Gastrocnemius medialis (tissue), 4 donors: ENCODE data around the gene INO80B. TPM values are rescaled to one million over a fixed set of nuclear protein-coding genes. Genes with fewer than 3 reads are reported as not detected.
"Not testable (repeated sequence)": the region's sequence is repeated elsewhere in the genome, so short reads cannot be mapped to it uniquely, and the experiment has no call there.

Experiments used
- ATAC-seq, 2 donors: fragments of 150-250 bp; one replicate each; pipeline ENCODE4 v1.9.1; 2016
- DNase-seq, 2 donors: peaks; one replicate each; pipeline ENCODE4 v3.0.0-alpha.2; 2019
- H3K27ac ChIP-seq, 4 donors: fragments of 200-600 bp; sonication (generic); 1 replicate in 1 of 4; 2 replicates in 3 of 4; pipeline ENCODE4 v1.5.1; 2016 to 2018; ENCODE audit warnings: mild to moderate bottlenecking in 2 of 4, moderate library complexity in 1 of 4
- H3K27me3 ChIP-seq, 3 donors: fragments of 200-600 bp; sonication (generic) in 2 of 3; 1 replicate in 1 of 3; 2 replicates in 2 of 3; pipeline versions ENCODE4 v1.5.1 to v1.6.0; 2016 to 2019; ENCODE audit warnings: mild to moderate bottlenecking in 1 of 3, moderate library complexity in 1 of 3
- H3K36me3 ChIP-seq, 2 donors: fragments of 200-600 bp; sonication (generic) in 1 of 2; one replicate each; pipeline ENCODE4 v1.5.1; 2017 to 2018
- H3K4me1 ChIP-seq, 2 donors: fragments of 200-600 bp; sonication (generic) in 1 of 2; one replicate each; pipeline ENCODE4 v1.5.1; 2016 to 2017; ENCODE audit warnings: mild to moderate bottlenecking in 2 of 2
- H3K4me3 ChIP-seq, 4 donors: fragments of 200-600 bp; sonication (generic) in 3 of 4; 1 replicate in 1 of 4; 2 replicates in 3 of 4; pipeline ENCODE4 v1.5.1; 2016 to 2019; ENCODE audit warnings: mild to moderate bottlenecking in 2 of 4
- H3K9me3 ChIP-seq, 3 donors: fragments of 200-600 bp; sonication (generic) in 2 of 3; 1 replicate in 1 of 3; 2 replicates in 2 of 3; pipeline ENCODE4 v1.5.1; 2016 to 2019
- POLR2A ChIP-seq, 2 donors: fragments of 450-650 bp; IDR thresholded peaks; one replicate each; pipeline ENCODE4 v1.6.1; 2017; ENCODE audit warnings: antibody characterized with exemption in 2 of 2, mild to moderate bottlenecking in 2 of 2, moderate library complexity in 2 of 2
- in situ Hi-C, 4 donors: fragments of 200-750 bp; cut with MboI; loops; one replicate each; pipeline versions ENCODE4 v1.15.0 to v1.8.0; 2017; ENCODE audit warnings: low sequenced_read_pairs in 4 of 4
- intact Hi-C: fragments of 100-400 bp; cut with DNase I; formaldehyde crosslinking; loops from one replicate; pipeline ENCODE4 v1.15.1; 2023; ENCODE audit warnings: low total_unique reads
- total RNA-seq, 4 donors: library from RNA; depleted of rRNA; stranded (reverse); fragments of >200 nt; gene quantifications; one replicate each; pipeline versions ENCODE4 v1.1.0 to v1.2.3, GENCODE V29; 2016
- TF ChIP-seq, protein P1 (sequence below), 5 experiments: fragments of 450-650 bp in 3 of 5; fragments of 200-600 bp in 2 of 5; sonication (generic) in 2 of 5; IDR thresholded peaks in 4 of 5; conservative IDR thresholded peaks in 1 of 5; 1 replicate in 4 of 5; 2 replicates in 1 of 5; pipeline ENCODE4 v1.5.1; 2016 to 2019; ENCODE audit warnings: antibody characterized with exemption in 5 of 5, mild to moderate bottlenecking in 3 of 5, moderate library complexity in 3 of 5

Gene INO80B
- total RNA-seq, 4 donors from 2014 or later = 14.5 to 51.9 (median 41.1) TPM

DNA sequence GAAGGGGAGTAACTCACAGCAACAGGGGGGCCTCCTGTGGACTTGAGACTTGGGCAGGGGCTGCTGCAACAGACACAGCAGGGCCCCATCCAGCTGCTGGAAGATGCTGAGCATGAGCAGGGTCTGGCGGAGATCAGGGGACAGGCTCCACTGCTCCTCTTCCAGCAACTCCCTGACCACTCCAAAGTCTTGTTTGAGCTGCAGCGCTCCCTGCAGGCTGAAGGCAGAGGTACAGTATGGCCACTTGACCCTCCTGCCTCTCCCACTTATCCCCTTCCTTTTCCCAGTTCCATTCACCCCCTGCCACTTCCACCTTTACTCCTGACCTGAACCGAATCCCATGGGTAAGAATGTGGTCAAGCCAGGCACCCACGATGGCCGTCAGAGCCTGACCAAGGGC, 20.0 kb downstream of the INO80B start:
- intact Hi-C loops = no loop called here
- Histone ChIP-seq H3K27me3 (no peaks in the 10 kb centered on the region), H3K27ac (no peak overlapping the region), H3K36me3 (peaks cover 0 to 36% of the 10 kb centered on the region in 2 donors), H3K9me3 (no peaks in the 10 kb centered on the region), H3K4me3 (no peak overlapping the region), H3K4me1 (peaks cover 20 to 25% of the 10 kb centered on the region in 2 donors)
- ATAC-seq = no peak
- in situ Hi-C loops = loop anchor here in 1 of 4 donors (25.0 kb wide), 1 partner anchor 362 kb away; the partner anchor contains the start of gene HK2
- no peak for TF ChIP-seq POLR2A (IDR thresholded peaks at IDR 0.05)
- TF ChIP-seq, protein P1, sequence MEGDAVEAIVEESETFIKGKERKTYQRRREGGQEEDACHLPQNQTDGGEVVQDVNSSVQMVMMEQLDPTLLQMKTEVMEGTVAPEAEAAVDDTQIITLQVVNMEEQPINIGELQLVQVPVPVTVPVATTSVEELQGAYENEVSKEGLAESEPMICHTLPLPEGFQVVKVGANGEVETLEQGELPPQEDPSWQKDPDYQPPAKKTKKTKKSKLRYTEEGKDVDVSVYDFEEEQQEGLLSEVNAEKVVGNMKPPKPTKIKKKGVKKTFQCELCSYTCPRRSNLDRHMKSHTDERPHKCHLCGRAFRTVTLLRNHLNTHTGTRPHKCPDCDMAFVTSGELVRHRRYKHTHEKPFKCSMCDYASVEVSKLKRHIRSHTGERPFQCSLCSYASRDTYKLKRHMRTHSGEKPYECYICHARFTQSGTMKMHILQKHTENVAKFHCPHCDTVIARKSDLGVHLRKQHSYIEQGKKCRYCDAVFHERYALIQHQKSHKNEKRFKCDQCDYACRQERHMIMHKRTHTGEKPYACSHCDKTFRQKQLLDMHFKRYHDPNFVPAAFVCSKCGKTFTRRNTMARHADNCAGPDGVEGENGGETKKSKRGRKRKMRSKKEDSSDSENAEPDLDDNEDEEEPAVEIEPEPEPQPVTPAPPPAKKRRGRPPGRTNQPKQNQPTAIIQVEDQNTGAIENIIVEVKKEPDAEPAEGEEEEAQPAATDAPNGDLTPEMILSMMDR (IDR thresholded peaks at IDR 0.05 in 4 of 5, conservative IDR thresholded peaks at IDR 0.05 in 1 of 5) = no peak
- no peak for DNase-seq

DNA sequence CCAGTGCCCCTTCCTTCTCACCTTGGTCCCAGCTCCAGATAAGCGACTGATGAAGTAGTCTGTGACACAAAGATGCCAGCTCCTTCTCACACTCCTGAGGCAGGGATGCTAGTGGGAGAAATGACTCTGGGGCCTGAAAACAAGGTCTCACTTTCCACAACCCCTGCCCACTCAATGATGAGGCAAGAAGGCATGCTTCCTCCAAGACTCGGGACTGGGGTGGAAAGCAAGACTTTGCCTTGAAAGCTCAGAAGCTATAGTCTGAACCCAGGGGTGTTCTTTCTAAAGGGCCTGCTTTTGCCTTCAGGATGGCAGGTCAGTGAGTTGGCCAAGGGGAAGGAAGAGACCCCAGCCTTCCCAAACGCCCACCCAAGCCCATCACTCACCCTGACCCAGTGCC, 26.5 kb downstream of the INO80B start:
- Histone ChIP-seq H3K27ac (peak overlapping the region; percentile 83 to 94 (median 88)), H3K36me3 (peaks cover 0 to 40% of the 10 kb centered on the region in 2 donors), H3K4me1 (peaks cover 24 to 25% of the 10 kb centered on the region in 2 donors), H3K4me3 (peak overlapping the region; percentile 82 to 97 (median 87)), H3K9me3 (no peaks in the 10 kb centered on the region), H3K27me3 (no peaks in the 10 kb centered on the region)
- TF ChIP-seq POLR2A (IDR thresholded peaks at IDR 0.05) = no peak
- TF ChIP-seq, protein P1 (IDR thresholded peaks at IDR 0.05 in 4 of 5, conservative IDR thresholded peaks at IDR 0.05 in 1 of 5) = no peak
- DNase-seq (no peak), ATAC-seq (no peak)
- in situ Hi-C loops = loop anchor here in 2 of 4 donors (5.0 to 10.0 kb wide), 2 partner anchors 51 to 103 kb away; no protein-coding TSS in a partner anchor
- intact Hi-C loops = no loop called here

- ATAC-seq (peak; percentile 44 to 45), DNase-seq (no peak)
- TF ChIP-seq, protein P1 (IDR thresholded peaks at IDR 0.05 in 4 of 5, conservative IDR thresholded peaks at IDR 0.05 in 1 of 5) = no peak
- no peak for TF ChIP-seq POLR2A (IDR thresholded peaks at IDR 0.05)
- Histone ChIP-seq H3K4me3 (peak overlapping the region; percentile 82 to 97 (median 87)), H3K27ac (peak overlapping the region; percentile 83 to 94 (median 88)), H3K36me3 (peaks cover 0 to 40% of the 10 kb centered on the region in 2 donors), H3K9me3 (no peaks in the 10 kb centered on the region), H3K27me3 (no peaks in the 10 kb centered on the region), H3K4me1 (peaks cover 24 to 25% of the 10 kb centered on the region in 2 donors)
- in situ Hi-C loops = loop anchor here in 2 of 4 donors (5.0 to 10.0 kb wide), 2 partner anchors 50 to 103 kb away; no protein-coding TSS in a partner anchor
- intact Hi-C loops = loop anchor here (1.0 to 2.0 kb wide), 3 partner anchors 9 to 745 kb away; partner anchors contain the start of genes AUP1, HTRA2 and TPRKB
Observed at GRCh38 chr2:74481961-74482800, 27.3 kb downstream of the INO80B start.

DNA sequence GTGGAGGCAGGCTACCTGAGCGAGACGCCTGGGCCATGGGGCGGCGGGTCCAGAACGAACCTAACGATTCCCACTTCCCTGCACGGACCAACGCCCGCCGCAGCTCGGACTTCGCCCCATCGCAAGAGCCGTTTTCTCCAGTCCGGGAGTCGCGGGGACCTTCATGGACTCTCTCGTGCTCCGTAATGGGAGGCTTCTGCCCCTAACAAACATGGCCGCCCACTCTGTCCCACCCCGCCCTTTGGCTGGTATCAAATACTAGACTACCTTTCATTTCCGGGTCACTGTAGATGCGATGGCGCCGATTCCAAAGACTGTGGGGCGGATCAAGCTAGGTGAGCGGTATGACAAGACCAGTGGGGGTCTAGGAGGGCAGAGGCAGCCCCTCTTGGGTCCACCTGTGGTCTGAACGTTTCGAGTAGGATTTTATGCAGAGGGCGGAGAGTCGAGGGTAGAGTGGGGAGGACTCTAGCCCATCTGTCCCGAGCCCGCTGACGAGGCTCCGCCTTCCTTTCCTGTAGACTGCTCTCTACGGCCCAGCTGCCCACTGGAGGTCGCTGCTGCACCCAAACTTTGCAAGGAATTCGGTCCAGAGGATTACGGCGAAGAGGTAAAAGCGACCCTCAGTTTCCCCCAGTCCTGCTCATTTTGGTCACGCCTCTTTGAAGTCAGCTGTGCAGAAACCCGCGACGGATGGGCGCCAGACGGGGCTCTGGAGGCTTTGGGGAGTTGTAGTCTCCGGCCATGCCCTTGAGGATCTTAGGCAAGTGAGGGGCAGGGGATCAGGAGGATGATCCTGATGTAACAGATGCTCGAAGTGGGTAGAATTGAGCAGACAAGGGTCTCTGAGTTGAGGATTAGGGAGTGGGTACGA, 28.2 kb downstream of the INO80B start, which contains the start of the genes CCDC142 and TTC31:
CCDC142 (minus strand) TSS at position 198 of the 874 bp plus-strand sequence; CDS start at position 37, 161 bp downstream.
TTC31 (plus strand) TSS at position 281 of the 874 bp plus-strand sequence; CDS start at position 296, 15 bp downstream.
- ATAC-seq (peak; percentile 99 to 100), DNase-seq (peak; percentile 96 to 97)
- Histone ChIP-seq H3K9me3 (no peaks in the 10 kb centered on the region), H3K4me3 (peak within 1 kb of the TSS; percentile 82 to 97 (median 87)), H3K4me1 (peaks cover 24 to 25% of the 10 kb centered on the region in 2 donors), H3K27ac (peak within 1 kb of the TSS; percentile 83 to 94 (median 88)), H3K27me3 (no peaks in the 10 kb centered on the region), H3K36me3 (peaks cover 0 to 33% of the 10 kb centered on the region in 2 donors)
- intact Hi-C loops = loop anchor here (1.0 to 2.0 kb wide), 7 partner anchors 10 to 746 kb away; partner anchors contain the start of genes AUP1, HTRA2, INO80B and PCGF1
- in situ Hi-C loops = loop anchor here in 2 of 4 donors (5.0 to 10.0 kb wide), 2 partner anchors 49 to 102 kb away; no protein-coding TSS in a partner anchor
- peak; percentile 25 to 45 for TF ChIP-seq POLR2A (IDR thresholded peaks at IDR 0.05)
- TF ChIP-seq, protein P1 (IDR thresholded peaks at IDR 0.05 in 4 of 5, conservative IDR thresholded peaks at IDR 0.05 in 1 of 5) = peak; percentile 74 to 90 (median 85)

- not testable (repeated sequence) for H3K9me3 ChIP-seq, DNase-seq, H3K27me3 ChIP-seq, ATAC-seq
- intact Hi-C loops = loop anchor here (1.0 to 2.0 kb wide), 5 partner anchors 24 to 747 kb away; partner anchors contain the start of genes INO80B, PCGF1, SEMA4F and TPRKB
- Histone ChIP-seq H3K36me3 (peaks cover 0 to 33% of the 10 kb centered on the region in 2 donors), H3K27ac (peak overlapping the region; percentile 83 to 94 (median 88)), H3K4me1 (peaks cover 24 to 25% of the 10 kb centered on the region in 2 donors), H3K4me3 (peak overlapping the region; percentile 82 to 97 (median 87))
- in situ Hi-C loops = loop anchor here in 2 of 4 donors (5.0 to 10.0 kb wide), 2 partner anchors 49 to 101 kb away; no protein-coding TSS in a partner anchor
Observed at GRCh38 chr2:74483675-74484164, 28.8 kb downstream of the INO80B start.
